GM12875 (cell line): Measurements from ENCODE around the gene FRMD4A.

ENCODE experiments used
- H3K4me3 ChIP-seq: one replicate; pipeline ENCODE4 v1.5.1; 2011; ENCODE audit warnings: low read depth, low read length, control low read depth
- TF ChIP-seq, protein P1 (sequence below): IDR thresholded peaks from 2 replicates; pipeline ENCODE4 v1.5.1; 2011; ENCODE audit warnings: low read depth, mild to moderate bottlenecking, control low read depth, inconsistent platforms, low read length, moderate library complexity, borderline replicate concordance; ENCODE audit not compliant: insufficient read depth

FRMD4A gene

DNA sequence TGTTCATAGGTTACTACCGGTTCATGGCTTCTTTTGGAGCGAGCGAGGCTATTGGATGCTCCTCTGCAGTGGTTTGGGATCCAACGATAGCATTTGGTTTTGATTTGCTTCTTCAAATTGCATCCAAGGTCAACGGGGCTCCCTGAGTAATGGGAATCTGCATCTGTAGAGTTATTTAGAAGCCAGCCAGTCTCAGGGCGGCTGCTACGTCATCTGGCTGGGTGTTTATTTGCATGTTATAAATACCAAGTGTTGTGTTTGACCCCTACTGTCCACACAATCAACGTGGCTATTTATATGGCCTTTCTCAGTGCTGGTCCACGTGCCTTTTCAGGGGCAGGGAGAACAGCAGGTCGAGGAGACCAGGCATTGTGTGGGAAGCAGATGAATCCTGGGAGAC, 606.2 kb downstream of the FRMD4A start:
- H3K4me3 ChIP-seq, result no peak overlapping the region
- TF ChIP-seq, protein P1, sequence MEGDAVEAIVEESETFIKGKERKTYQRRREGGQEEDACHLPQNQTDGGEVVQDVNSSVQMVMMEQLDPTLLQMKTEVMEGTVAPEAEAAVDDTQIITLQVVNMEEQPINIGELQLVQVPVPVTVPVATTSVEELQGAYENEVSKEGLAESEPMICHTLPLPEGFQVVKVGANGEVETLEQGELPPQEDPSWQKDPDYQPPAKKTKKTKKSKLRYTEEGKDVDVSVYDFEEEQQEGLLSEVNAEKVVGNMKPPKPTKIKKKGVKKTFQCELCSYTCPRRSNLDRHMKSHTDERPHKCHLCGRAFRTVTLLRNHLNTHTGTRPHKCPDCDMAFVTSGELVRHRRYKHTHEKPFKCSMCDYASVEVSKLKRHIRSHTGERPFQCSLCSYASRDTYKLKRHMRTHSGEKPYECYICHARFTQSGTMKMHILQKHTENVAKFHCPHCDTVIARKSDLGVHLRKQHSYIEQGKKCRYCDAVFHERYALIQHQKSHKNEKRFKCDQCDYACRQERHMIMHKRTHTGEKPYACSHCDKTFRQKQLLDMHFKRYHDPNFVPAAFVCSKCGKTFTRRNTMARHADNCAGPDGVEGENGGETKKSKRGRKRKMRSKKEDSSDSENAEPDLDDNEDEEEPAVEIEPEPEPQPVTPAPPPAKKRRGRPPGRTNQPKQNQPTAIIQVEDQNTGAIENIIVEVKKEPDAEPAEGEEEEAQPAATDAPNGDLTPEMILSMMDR, result no peak

DNA sequence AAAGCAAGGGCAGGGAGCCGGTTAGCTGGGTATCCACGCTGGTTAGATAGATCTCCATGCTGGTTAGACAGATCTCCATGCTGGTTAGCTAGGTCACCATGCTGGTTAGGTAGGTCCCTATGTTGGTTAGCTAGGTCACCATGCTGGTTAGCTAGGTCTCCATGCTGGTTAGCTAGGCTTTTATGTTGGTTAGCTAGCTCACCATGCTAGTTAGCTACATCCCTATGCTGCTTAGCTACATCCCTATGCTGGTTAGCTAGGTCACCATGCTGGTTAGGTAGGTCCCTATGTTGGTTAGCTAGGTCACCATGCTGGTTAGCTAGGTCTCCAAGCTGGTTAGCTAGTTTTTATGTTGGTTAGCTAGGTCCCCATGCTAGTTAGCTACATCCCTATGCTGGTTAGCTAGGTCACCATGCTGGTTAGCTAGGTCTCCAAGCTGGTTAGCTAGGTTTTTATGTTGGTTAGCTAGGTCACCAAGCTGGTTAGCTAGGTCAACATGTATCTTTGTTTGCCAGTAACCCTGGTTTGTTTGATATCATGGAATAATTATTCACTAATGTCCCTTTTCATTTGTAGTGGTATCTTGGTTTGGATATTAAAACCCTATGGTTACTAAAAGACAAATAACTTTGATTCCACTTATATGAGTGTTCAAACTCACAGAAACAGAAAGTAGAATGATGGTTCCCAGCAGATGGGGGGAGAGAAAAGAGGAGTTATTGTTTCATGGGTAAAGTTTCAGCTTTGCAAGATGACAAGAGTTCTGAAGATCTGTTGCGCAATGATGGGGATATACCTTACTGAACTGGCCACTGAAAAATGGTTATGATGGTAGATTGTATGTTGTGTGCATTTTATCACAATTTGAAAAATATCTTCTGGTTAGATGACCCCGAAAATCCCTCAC, 607.7 kb downstream of the FRMD4A start:
- no peak overlapping the region for H3K4me3 ChIP-seq
- TF ChIP-seq, protein P1, result no peak

DNA sequence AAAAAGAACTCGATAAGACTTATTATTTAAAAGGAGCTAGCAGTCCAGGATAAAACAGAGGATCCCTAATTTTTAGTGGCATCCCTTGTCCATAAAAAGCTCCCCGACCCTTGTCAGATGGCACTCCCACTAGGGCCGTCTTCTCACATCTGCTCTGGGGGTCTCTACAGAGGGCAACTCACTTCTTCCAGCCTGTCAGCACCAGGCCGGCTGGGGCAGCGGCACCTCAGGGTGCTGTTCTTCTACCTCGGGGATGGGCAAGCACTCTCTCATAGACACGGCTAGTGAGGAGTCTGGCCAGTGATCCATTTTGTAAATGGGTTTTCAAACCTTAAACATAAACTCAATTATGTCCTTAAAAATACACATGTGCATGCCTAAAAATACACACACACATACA, 609.2 kb downstream of the FRMD4A start:
- TF ChIP-seq, protein P1, result no peak
- H3K4me3 ChIP-seq, result no peak overlapping the region

DNA sequence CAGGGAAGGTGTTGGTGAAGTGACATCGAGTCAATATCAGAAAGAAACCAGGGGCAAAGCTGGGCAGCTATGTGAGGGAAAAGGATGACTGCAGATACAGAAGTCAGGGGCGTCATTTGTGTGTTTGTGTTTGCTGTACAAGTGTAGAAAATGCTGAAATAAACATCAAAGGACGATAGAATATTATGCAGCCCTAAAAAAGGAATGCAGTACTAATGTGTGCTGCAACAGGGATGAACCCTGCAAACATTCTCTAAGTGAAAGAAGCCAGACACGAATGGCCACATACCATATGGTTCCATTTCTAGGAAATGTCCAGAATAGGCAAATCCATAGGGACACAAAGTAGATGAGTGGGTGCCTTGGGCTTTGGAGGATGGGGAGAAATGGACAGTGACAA, 610.0 kb downstream of the FRMD4A start:
- H3K4me3 ChIP-seq, result no peak overlapping the region
- TF ChIP-seq, protein P1, result no peak

DNA sequence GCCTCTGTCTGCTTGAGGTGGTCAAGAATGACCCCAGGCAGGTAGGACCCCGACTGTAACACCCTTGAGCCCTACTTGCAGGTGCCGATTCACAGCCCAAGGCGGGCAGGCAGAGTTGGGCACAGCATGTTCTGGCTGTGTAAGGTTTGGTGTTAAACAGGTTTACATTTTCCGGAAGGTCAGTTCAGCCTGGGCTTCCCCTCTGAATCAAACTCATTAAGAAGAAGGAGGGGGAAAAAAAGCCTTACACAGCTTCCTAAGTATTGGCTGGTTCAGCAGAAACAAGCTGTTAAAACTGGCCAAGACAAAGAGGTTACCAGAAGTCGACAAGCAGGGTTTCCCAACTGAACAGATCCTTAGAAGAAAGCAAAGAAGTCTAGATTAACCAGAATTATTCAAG, 611.3 kb downstream of the FRMD4A start:
- TF ChIP-seq, protein P1, result no peak
- no peak overlapping the region for H3K4me3 ChIP-seq

DNA sequence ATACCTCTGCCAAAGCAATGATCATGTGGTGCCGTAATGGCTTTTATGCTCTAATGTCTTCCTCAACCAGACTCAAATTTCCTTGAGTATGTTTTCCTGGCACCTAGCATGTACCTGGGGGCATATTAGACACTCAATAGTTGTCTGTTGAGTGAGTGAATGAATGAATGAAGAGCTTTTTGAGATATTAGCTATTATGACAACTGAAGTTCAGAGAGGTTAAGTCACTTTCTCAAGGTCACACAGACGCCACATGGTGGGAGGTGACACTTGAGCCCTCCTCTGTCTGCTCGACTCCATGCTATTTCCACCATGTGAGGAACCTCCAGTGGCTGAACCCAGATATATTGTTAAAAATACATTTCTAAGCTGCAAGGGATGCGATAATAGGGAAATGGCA, 611.9 kb downstream of the FRMD4A start:
- no peak overlapping the region for H3K4me3 ChIP-seq
- TF ChIP-seq, protein P1, result no peak
